Panc1 (cell line): ENCODE measurements around the gene KRTAP10-10.

Experiments
- POLR2AphosphoS5 ChIP-seq: IDR thresholded peaks from 2 replicates; pipeline ENCODE4 v1.6.1; 2012; ENCODE audit warnings: mild to moderate bottlenecking, low read depth, low read length, moderate library complexity
- TF ChIP-seq, protein P1 (sequence below): fragments of 450-650 bp; IDR thresholded peaks from 2 replicates; pipeline ENCODE4 v1.5.1; 2017; ENCODE audit warnings: mild to moderate bottlenecking

GRCh38 chr21:44664691-44665090 is 27.5 kb downstream of the KRTAP10-10 start:
- TF ChIP-seq, protein P1, sequence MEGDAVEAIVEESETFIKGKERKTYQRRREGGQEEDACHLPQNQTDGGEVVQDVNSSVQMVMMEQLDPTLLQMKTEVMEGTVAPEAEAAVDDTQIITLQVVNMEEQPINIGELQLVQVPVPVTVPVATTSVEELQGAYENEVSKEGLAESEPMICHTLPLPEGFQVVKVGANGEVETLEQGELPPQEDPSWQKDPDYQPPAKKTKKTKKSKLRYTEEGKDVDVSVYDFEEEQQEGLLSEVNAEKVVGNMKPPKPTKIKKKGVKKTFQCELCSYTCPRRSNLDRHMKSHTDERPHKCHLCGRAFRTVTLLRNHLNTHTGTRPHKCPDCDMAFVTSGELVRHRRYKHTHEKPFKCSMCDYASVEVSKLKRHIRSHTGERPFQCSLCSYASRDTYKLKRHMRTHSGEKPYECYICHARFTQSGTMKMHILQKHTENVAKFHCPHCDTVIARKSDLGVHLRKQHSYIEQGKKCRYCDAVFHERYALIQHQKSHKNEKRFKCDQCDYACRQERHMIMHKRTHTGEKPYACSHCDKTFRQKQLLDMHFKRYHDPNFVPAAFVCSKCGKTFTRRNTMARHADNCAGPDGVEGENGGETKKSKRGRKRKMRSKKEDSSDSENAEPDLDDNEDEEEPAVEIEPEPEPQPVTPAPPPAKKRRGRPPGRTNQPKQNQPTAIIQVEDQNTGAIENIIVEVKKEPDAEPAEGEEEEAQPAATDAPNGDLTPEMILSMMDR: no peak
- no peak for TF ChIP-seq POLR2AphosphoS5
